BLaER1 treated with 17β-estradiol and CSF1 and Interleukin-3, amounts not matched to agents 10 nM and 100 nM (cell line): ENCODE measurements around the gene GPR137.

Experiments
- H3K27ac ChIP-seq, 11 experiments: shearing (Covaris generic); formaldehyde crosslinking; 2 replicates each; pipeline ENCODE4 v1.8.1; 2022
- H3K27me3 ChIP-seq, 11 experiments: shearing (Covaris generic); formaldehyde crosslinking; 2 replicates each; pipeline ENCODE4 v1.8.1; 2022
- H3K36me3 ChIP-seq, 11 experiments: shearing (Covaris generic); formaldehyde crosslinking; 2 replicates each; pipeline ENCODE4 v1.8.1; 2022
- H3K4me1 ChIP-seq, 10 experiments: shearing (Covaris generic); formaldehyde crosslinking; 2 replicates each; pipeline ENCODE4 v1.8.1; 2022
- H3K4me2 ChIP-seq, 11 experiments: shearing (Covaris generic); formaldehyde crosslinking; 2 replicates each; pipeline ENCODE4 v1.8.1; 2022
- H3K4me3 ChIP-seq, 10 experiments: shearing (Covaris generic); formaldehyde crosslinking; 2 replicates each; pipeline ENCODE4 v1.8.1; 2022
- H3K9ac ChIP-seq, 11 experiments: shearing (Covaris generic); formaldehyde crosslinking; 2 replicates each; pipeline ENCODE4 v1.8.1; 2022
- H3K9me3 ChIP-seq, 11 experiments: shearing (Covaris generic); formaldehyde crosslinking; replicated peaks in 1 of 11; 2 replicates each; pipeline ENCODE4 v1.8.1; 2022
- H4K20me1 ChIP-seq, 11 experiments: shearing (Covaris generic); formaldehyde crosslinking; 2 replicates each; pipeline ENCODE4 v1.8.1; 2022
- Cebpa-rat ChIP-seq, 11 experiments: shearing (Covaris generic); IDR thresholded peaks; 2 replicates each; pipeline ENCODE4 v1.8.1; 2022

Gene GPR137

DNA sequence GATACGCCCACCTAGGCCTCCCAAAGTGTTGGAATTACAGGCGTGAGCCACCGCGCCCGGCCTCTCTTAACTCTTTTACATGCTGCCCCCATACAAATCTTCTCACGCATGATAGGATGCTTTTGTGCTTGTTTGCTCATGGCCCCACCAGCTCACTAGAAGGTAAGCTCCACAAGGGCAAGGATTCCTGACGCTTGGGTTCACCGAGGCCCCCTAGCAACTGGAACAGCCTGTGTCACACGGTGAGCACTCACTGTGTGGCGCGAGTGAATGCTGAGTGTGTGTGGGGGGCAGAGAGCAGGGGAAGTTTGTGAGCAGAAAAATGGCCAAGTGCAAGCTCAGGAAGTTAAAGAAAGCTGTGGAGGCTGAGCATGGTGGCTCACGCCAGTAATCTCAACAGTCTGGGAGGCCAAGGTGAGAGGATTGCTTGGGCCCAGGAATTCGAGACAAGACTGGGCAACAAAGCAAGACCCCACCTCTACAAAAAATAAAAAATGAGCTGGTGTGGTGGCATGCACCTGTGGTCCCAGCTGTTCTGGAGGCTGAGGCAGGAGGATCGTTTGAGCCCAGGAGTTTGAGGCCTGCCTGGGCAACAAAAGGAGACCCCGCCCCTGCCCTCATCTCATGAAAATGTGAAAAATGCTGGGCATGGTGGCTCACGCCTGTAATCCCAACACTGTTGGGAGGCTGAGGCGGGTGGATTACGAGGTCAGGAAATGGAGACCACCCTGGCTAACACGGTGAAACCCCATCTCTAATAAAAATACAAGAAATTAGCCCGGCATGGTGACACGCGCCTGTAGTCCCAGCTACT, 3.5 kb upstream of the GPR137 start:
- Histone ChIP-seq H3K4me3 (no peak overlapping the region), H3K9ac (no peak overlapping the region), H3K4me1 (peaks cover 24 to 30% (median 27%) of the 10 kb centered on the region in 10 experiments), H4K20me1 (peaks cover 0 to 7% (median 0%) of the 10 kb centered on the region in 11 experiments; a peak in 2 of 22 replicates), H3K4me2 (no peak overlapping the region), H3K9me3 (no peaks in the 10 kb centered on the region), H3K27ac (no peak overlapping the region), H3K36me3 (peaks cover 7 to 46% (median 32%) of the 10 kb centered on the region in 11 experiments; a peak in 20 of 22 replicates), H3K27me3 (no peaks in the 10 kb centered on the region)
- TF ChIP-seq Cebpa-rat (IDR thresholded peaks at IDR 0.05): no peak

DNA sequence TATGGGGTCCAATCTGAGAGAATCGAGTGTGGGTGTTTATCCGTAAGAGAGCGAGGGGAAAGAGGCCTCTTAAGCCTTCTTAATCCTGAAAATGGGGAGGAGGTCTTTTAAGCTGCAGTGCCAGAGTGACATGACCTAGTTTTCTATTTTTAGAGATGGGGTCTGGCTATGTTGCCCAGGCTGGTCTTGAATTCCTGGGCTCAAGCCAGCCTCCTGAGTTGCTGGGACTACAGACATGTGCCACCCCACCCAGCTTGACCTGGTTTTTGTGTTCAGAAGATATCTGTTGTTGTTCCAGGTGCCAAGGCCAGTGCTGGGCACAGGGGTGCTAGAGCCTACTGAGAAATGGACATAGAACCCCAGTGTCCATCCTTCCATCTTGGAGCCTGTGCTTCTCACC, 2.6 kb upstream of the GPR137 start:
- peak overlapping the region in 9 of 11 experiments; percentile 83 to 92 (median 88); a peak in 16 of 22 replicates for H3K9ac ChIP-seq

DNA sequence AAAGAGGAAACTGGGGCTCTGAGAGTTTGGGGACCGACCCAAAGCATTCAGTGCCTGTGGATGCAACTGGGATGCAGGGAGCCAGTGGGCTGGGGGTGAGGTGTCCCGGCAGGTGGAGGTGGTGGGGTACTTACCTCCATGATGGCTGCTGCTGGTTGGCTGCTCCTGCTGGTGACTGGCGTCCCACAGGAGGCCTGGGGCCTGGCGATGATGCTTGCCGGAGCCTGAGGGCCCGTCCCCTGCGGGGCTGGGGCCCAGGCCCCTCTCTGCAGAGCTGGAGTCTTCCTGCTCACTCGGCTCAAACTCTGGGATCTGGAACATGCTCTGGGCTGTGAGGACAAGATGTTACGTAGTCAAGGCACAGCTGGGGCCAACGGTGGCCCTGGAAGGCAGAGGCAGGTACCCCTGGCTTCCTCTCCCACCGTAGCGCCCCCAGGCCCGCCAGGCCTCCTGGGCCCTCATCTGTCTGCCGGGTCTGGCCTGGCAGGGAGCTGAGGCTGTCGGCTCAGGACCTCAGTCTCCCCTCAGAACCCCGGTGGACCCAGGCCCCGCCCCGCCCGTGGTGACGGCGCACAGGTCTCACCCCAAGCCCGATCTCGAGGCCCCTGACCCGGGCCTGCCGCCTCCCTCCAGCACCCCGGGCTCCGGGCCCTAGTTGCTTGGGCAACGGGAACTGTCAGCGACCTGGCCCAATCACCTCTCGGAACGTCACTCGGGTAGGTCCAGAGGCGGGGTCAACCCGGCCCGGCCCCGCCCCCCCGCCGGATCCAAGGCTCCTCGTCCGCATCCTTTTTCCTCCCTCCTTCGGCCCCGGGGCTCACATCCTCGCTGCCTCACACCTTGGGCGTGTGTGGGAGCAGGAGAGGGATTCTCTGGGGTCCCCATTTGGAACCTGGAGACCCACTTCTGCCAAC, 1.3 kb upstream of the GPR137 start, which contains the start of gene BAD:
Gene BAD (minus strand): TSS at position 618 of the 914 bp plus-strand sequence. CDS start 297 bp downstream, at position 321.
- H3K9me3 ChIP-seq: no peaks in the 10 kb centered on the region
- H3K27ac ChIP-seq: peak within 1 kb of the TSS; percentile 77 to 94 (median 85)
- peak within 1 kb of the TSS; percentile 61 to 90 (median 80) for H3K4me3 ChIP-seq
- peaks cover 0 to 26% (median 12%) of the 10 kb centered on the region in 11 experiments; a peak in 12 of 22 replicates for H3K36me3 ChIP-seq
- peaks cover 2 to 7% (median 3%) of the 10 kb centered on the region in 11 experiments; a peak in 21 of 22 replicates for H3K27me3 ChIP-seq
- H3K4me1 ChIP-seq: peaks cover 25 to 31% (median 26%) of the 10 kb centered on the region in 10 experiments
- H3K4me2 ChIP-seq: peak within 1 kb of the TSS; percentile 92 to 100 (median 96)
- peak within 1 kb of the TSS; percentile 80 to 92 (median 88) for H3K9ac ChIP-seq
- H4K20me1 ChIP-seq: peaks cover 0 to 15% (median 1%) of the 10 kb centered on the region in 11 experiments; a peak in 3 of 22 replicates
- no peak for TF ChIP-seq Cebpa-rat (IDR thresholded peaks at IDR 0.05)

More for the DNA sequence above, 2.6 kb upstream of the GPR137 start:
- Histone ChIP-seq H3K36me3 (peaks cover 5 to 37% (median 23%) of the 10 kb centered on the region in 11 experiments; a peak in 19 of 22 replicates), H4K20me1 (peaks cover 0 to 13% (median 0%) of the 10 kb centered on the region in 11 experiments; a peak in 1 of 22 replicates), H3K9me3 (no peaks in the 10 kb centered on the region), H3K27me3 (no peaks in the 10 kb centered on the region), H3K4me3 (peak overlapping the region in 1 of 10 experiments; percentile 81; a peak in 1 of 20 replicates), H3K4me1 (peaks cover 25 to 31% (median 26%) of the 10 kb centered on the region in 10 experiments), H3K27ac (0 out of 22 replicates have a peak overlapping the region, but pooled peaks of 1 of the 11 experiments have one; percentile 2), H3K4me2 (peak overlapping the region; percentile 92 to 100 (median 96))
- TF ChIP-seq Cebpa-rat (IDR thresholded peaks at IDR 0.05): no peak

DNA sequence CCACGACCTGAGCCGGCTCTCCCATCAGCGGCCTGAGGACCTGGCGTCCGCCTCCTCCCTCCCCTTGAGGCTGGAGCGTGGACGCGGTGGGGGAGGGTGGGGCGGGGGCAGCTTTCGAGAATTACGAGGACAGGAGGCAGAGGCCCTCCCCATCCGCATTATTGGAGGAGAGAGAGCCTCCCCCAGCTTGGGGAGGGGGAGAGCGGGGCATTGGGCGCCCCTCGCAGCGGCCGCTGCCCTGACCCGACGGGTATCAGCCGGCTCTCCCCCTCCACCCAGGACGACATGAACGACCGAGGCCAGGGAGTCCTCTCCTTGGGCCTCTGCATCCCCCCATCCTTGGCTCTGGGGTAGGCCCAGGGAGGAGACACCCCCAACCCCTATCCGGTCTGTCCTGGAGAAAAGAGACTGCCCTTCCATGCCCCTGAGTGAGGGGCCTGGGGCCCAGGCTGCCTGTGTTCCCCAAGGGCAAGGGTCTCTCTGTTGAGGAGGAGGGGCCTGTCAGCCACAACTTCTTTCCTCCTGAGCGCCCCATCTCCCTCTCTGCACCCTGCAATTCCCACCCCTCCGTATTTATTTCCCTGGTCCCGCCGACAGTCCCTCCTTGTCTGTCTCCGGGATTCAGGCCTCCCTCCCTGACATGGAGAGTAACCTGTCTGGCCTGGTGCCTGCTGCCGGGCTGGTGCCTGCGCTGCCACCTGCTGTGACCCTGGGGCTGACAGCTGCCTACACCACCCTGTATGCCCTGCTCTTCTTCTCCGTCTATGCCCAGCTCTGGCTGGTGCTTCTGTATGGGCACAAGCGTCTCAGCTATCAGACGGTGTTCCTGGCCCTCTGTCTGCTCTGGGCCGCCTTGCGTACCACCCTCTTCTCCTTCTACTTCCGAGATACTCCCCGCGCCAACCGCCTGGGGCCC, 495 bp downstream of the GPR137 start:
- peak overlapping the region; percentile 94 to 100 (median 97) for H3K4me2 ChIP-seq
- H3K27ac ChIP-seq: peak overlapping the region in 10 of 11 experiments; percentile 43 to 94 (median 84); a peak in 18 of 22 replicates
- H3K9ac ChIP-seq: peak overlapping the region; percentile 80 to 92 (median 88)
- peaks cover 0 to 34% (median 19%) of the 10 kb centered on the region in 11 experiments; a peak in 14 of 22 replicates for H4K20me1 ChIP-seq
- H3K27me3 ChIP-seq: peaks cover 21 to 25% (median 21%) of the 10 kb centered on the region in 11 experiments
- peaks cover 0 to 20% (median 10%) of the 10 kb centered on the region in 11 experiments; a peak in 12 of 22 replicates for H3K36me3 ChIP-seq
- peak overlapping the region; percentile 61 to 90 (median 80) for H3K4me3 ChIP-seq
- TF ChIP-seq Cebpa-rat (IDR thresholded peaks at IDR 0.05): no peak
- H3K4me1 ChIP-seq: peaks cover 25 to 31% (median 26%) of the 10 kb centered on the region in 10 experiments
- no peaks in the 10 kb centered on the region for H3K9me3 ChIP-seq

DNA sequence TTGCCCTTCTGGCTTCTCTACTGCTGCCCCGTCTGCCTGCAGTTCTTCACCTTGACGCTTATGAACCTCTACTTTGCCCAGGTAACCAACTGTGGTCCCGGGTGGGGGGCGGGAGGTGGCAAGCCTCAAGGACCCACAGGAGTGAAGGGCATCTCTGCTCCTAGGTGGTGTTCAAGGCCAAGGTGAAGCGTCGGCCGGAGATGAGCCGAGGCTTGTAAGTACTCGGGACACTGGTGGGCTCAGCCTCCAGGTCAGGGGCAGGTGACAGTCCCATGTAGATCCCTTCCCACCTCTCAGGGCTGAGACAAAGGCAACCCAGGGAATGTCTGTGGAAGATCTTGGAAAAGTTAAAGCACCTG, 1.1 kb downstream of the GPR137 start:
- peak overlapping the region in 3 of 11 experiments; percentile 13 to 89 (median 15); a peak in 6 of 22 replicates for H3K9ac ChIP-seq
- no peak overlapping the region for H3K27ac ChIP-seq

DNA sequence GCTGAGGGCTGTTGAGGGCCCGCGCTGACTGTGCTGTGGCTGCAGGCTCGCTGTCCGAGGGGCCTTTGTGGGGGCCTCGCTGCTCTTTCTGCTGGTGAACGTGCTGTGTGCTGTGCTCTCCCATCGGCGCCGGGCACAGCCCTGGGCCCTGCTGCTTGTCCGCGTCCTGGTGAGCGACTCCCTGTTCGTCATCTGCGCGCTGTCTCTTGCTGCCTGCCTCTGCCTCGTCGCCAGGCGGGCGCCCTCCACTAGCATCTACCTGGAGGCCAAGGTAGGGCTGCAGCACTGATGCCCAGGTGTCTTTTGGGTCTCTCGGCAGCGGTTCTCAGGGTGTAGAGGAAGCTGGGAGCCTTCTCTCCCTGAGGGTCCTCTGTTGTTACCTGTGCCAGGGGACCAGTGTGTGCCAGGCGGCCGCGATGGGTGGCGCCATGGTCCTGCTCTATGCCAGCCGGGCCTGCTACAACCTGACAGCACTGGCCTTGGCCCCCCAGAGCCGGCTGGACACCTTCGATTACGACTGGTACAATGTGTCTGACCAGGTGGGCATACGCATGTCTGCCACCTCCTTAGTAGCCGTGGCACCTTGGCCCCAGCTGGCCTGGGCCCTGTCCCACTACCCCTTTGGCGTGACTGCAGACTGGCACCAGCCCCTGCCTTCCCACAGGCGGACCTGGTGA, 2.2 kb downstream of the GPR137 start:
- no peaks in the 10 kb centered on the region for H3K9me3 ChIP-seq
- peaks cover 35 to 44% (median 38%) of the 10 kb centered on the region in 10 experiments for H3K4me1 ChIP-seq
- no peak overlapping the region for H3K27ac ChIP-seq

More for the DNA sequence above, 1.1 kb downstream of the GPR137 start:
- peaks cover 27 to 37% (median 29%) of the 10 kb centered on the region in 10 experiments for H3K4me1 ChIP-seq
- H3K27me3 ChIP-seq: peaks cover 27 to 32% (median 28%) of the 10 kb centered on the region in 11 experiments
- H3K4me2 ChIP-seq: peak overlapping the region; percentile 94 to 100 (median 97)
- no peak overlapping the region for H3K4me3 ChIP-seq
- TF ChIP-seq Cebpa-rat (IDR thresholded peaks at IDR 0.05): no peak
- H3K36me3 ChIP-seq: peaks cover 0 to 15% (median 9%) of the 10 kb centered on the region in 11 experiments; a peak in 12 of 22 replicates
- H4K20me1 ChIP-seq: peaks cover 0 to 40% (median 26%) of the 10 kb centered on the region in 11 experiments; a peak in 16 of 22 replicates
- H3K9me3 ChIP-seq: no peaks in the 10 kb centered on the region

DNA sequence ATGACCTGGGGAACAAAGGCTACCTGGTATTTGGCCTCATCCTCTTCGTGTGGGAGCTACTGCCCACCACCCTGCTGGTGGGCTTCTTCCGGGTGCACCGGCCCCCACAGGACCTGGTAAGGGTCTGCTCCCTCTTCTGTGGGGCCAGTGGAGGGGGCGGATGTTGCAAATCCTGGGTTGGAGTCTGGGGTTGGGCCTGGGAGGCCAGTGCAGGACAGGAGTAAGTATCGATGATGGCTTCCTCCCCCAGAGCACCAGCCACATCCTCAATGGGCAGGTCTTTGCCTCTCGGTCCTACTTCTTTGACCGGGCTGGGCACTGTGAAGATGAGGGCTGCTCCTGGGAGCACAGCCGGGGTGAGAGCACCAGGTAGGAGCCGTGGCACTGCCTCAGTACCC, 2.7 kb downstream of the GPR137 start:
- no peak overlapping the region for H3K9ac ChIP-seq
- H3K4me1 ChIP-seq: peaks cover 31 to 40% (median 34%) of the 10 kb centered on the region in 10 experiments
- H3K4me2 ChIP-seq: no peak overlapping the region
- no peak overlapping the region for H3K27ac ChIP-seq
- no peaks in the 10 kb centered on the region for H3K9me3 ChIP-seq
- no peak overlapping the region for H3K4me3 ChIP-seq
- TF ChIP-seq Cebpa-rat (IDR thresholded peaks at IDR 0.05): no peak
- peaks cover 0 to 56% (median 41%) of the 10 kb centered on the region in 11 experiments; a peak in 17 of 22 replicates for H4K20me1 ChIP-seq
- no peaks in the 10 kb centered on the region for H3K36me3 ChIP-seq
- peaks cover 43 to 48% (median 43%) of the 10 kb centered on the region in 11 experiments for H3K27me3 ChIP-seq

More for the DNA sequence above, 2.2 kb downstream of the GPR137 start:
- H3K9ac ChIP-seq: peak overlapping the region in 1 of 11 experiments; percentile 15; a peak in 1 of 22 replicates
- no peak overlapping the region for H3K4me2 ChIP-seq
- H3K36me3 ChIP-seq: 0 out of 22 replicates have a peak, but pooled peaks cover 0 to 5% (median 0%) of the 10 kb centered on the region in 11 experiments
- TF ChIP-seq Cebpa-rat (IDR thresholded peaks at IDR 0.05): no peak
- peaks cover 37 to 42% (median 38%) of the 10 kb centered on the region in 11 experiments for H3K27me3 ChIP-seq
- peaks cover 0 to 50% (median 36%) of the 10 kb centered on the region in 11 experiments; a peak in 17 of 22 replicates for H4K20me1 ChIP-seq
- H3K4me3 ChIP-seq: no peak overlapping the region
